DMS153 (cell line): ENCODE data around the gene S100A5.

ENCODE experiments used
- DNase-seq: peaks from one replicate; lab custom pipeline; 2025; lab: John Stamatoyannopoulos, UW

The S100A5 gene

DNA sequence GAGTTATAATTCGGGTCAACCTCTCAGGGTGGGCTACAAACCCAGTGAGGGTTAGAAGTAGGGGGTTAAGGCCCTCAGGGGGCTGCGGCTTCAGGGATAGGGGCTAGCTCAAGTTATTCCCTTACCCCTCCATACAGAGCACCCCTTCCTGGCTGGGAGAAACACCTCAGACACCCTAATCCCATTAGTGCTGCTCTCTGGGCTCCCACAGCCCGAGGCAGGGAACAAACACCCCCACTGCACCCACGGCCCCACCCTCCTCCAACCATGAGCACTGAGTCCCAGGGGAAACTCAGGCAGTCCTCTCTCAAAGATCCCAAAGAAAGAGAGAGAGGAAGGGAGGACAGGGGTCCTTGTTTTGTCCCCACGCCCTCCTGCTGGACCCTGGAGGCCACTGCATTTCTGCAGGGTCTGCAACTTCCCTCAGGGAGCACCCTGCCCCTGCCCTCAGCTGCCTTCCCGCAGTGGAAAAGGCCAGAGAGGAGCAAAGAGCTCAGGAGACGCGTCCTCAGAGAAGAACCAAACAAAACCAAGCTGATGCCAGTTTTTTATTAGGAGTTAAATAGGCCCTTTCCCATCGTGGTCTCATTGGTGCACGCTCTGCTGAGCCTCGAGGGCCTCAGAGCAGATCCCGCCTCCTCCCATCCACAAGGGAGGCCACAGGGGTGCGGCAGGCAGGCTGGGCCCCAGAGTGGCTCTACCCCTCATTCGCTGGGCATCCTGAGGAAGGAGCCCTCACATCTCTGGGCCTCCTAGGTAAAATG is 6.2 kb upstream of the S100A5 start:
- no peak for DNase-seq

DNA sequence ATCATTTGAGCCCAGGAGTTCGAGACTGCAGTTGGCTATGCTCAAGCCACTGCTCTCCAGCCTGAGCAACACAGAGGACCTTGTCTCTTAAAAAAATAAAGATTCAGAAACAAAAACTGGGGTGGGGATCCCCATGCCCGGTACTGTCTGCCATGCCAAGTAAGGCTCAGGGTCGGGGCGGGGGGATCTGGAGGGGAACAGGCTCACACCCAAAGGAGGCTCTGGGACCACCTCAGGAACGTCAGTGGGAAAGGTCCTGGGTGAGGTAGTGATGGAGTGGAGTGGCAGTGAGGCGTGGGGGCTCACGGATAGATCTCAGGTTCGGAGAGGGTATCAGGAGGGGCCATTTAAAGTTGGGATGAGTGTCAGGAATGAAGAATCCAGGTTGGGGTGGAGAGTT is 5.6 kb upstream of the S100A5 start:
- DNase-seq, result no peak

DNA sequence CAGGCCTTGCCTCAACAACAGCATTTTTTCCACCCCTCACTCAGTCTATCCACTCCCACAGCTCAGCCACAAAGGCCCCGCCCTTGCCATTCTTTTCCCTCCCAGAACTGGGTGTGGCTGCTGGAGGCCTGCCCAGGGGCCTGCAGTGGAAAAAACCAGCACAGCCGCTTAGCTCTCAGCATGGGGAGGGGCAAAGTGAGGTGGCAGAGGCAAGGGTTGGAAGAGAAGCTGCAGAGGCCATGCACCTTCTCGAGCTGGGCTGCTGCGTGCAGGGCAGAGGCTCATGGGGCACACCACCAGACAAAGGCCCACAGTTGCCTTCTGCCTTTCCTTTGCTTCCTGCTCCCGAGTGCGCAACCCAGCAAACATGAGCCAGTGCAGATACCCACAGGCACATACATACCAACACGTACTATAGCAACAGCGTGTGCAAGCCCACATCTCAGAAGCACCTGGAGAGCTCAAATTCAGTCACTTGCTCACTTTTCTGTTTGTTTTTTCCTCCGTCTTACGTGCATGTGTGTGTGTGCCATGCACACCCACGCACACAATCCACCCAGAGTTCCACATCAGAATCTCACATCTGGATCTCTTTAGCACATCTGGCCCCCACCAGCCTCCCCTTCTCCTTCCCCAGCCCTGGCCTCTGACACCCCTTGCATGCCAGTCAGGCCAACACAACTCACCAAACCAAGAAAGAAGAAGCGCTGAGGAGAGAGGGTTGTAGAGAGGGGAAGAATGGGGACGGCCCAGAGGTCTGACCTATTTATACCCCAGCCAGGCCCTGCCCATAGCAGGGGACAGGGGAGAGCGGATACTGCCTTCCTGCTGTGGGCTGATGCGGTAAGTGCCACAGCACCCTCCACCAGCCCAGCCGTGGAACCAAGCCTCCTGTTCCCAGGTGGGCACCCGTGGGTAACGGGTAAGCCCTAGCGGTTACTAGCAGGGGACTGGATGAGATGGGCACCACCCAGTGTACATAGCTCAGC is 4.6 kb upstream of the S100A5 start, which contains the start of gene S100A4:
Gene S100A4 (minus strand): TSS at position 740 of the 989 bp plus-strand sequence. CDS start 1,012 bp downstream, outside the sequence.
- DNase-seq, result peak; percentile 97

DNA sequence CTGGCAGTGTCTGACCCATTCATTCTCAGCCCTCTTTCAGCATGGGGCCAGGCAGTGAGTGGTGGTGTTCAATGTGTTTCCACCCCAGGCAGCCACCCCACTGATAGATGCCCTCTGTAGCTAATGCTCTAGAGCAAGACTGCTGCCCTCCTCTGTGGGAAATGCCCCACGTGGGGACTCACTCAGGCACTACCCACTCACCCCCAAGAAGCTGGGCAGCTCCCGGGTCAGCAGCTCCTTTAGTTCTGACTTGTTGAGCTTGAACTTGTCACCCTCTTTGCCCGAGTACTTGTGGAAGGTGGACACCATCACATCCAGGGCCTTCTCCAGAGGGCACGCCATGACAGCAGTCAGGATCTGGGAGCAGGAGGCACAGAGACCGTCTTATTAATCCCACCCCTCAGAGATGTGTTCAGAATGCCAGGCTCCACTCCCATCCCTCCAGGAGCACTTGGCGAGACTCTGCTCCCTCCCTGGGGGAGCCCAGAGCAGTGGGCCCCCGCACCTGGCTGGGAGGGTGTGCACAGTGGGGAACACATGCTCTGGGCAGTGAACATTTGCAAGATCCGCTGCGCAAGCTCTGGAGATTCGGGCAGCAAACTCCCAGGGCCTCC is 3.8 kb upstream of the S100A5 start:
- no peak for DNase-seq

DNA sequence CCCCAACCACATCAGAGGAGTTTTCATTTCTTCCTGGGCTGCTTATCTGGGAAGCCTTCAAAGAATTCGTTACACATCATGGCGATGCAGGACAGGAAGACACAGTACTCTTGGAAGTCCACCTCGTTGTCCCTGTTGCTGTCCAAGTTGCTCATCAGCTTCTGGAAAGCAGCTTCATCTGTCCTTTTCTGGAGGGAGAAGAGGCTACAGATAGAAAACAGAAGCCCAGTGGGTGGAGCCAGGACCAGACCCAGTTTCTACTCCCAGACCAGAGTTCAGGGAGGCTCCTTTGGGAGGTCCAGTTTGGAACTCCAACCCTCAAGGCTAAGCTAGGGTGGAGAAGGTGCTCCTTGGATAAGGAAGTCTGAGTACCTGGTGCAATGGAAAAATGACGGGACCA is 3.0 kb upstream of the S100A5 start:
- no peak for DNase-seq

DNA sequence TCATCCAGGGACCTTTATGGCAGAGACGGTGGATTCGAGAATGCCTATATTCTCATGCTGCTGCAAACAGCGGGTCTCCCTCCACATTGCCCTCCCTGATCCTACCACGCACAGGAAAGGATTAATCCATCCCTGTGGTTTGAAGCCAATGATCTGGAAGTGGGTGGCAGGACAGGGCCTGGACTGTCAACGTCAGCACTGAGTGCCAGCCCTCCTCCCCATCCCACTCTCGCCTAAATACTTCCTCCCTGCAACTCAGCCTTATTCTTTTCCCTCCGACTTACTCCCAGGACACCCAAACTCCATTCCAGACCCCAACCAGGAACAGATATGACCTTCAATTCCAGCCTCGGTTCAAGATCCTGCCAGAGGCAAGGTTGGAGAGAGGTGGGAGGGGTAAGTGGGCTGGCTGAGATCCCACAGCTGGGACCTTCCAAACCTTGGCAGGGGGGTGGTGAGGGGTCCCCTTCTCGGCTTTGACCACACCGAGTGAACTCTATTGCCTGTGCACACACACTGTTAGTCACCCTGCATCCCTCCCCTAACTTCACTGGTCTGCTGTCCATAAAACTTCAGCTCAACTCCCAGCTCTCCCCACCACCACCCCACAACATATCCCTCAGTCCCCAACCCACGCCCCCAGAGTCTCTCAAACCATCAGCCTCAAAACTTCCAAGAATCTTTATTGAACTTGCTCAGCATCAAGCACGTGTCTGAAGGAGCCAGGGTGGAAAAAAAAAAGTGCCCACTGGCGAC is 2.4 kb upstream of the S100A5 start:
- no peak for DNase-seq

DNA sequence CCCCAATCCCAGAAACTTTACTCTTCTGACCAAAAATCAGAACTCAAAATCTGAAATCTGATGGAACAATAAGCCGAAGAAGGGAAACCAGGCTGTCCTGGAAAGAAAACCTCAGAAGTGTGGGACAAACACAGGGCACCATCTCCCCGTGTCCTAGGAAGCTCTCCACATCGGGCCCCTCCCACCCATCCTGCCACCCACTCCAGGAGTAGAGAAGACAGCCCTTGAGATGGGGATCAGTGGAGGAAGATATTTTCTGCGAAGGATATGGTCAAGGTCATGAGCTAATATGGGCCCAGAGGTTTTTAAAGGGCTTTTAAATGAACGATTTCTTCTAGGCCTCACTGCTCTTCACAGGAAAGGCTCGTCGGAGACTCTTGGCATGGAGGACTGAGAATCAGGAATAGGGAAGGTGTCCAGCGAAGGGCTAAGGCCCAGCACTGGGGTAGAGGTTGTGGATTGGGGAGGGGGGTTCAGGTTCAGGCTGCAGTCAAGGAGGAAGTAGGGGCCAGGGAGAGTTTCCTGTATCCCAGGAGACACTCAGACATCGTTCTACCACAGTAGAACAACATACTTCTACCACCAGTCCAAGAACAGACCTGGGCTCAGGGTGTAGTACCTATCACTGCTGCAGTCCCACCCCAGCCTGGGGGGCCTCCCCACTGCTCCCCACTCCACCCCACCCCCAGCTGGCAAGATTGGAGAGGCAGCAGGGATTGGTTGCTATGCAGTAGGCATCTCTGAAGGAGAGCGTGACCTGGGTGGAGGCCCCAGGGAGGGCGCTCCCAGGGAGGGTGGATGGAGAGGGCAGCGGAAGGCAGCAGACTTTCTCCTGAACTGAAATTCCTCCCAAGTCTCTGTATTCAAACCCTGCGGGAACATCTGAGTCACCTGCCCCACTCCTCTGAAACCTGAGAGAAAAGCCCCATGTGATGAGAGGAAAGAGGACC is 1.2 kb upstream of the S100A5 start:
- DNase-seq, result no peak

DNA sequence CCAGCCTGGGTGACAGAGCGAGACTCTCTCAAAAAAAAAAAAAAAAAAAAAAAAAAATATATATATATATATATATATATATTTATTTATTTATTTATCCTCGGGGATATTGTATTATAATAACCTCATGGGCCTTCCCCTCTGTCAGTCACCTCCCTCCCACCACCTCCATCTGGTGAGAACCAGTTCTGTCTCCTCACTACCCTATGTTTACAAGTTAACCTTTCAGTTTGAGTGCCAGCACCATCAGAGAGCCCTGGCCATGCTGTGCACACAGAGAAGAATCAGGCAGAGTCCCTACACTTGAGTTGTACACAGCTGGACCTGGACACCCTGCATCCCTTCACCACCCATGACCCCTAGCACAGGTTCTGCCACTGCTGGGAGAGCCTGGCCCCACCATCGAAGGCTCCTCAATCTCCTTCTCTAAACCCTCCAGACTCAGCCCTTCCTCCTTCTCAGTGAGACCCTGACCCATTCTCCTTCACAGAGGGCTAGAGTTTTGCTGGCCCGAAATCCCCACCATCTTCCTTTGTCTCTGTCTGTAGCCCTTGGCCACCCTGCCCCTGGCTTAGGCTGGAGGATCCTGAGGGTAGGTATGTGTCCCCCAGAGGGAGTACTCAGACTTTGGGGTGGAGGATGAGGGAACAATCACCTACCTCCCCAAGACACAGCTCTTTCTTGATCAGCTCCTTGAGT is 1.2 kb downstream of the S100A5 start:
- DNase-seq, result peak; percentile 16

DNA sequence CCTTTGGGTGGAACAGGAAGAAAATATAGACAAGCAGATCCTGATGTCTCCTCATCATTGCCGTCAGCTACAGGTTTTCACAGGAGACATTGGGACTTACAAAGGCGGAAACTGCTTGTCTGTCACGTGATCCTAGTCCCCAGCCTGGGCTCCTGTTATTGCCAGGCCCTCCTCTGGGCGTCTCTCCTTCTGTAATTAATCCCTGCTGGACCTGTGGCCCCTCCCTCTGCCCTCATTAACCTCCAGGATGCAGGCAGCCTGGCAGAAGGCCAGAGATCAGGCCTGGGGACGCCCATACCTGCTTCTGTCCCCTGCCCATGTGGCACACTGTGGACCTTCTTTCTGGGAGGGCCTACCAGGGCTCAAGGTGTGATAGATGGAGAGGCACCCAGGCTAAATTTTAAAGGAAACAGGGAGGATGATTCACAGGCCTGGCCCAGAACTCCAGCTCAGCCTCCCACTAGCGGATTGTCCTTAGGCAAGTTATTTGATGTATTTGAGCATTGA is 2.4 kb downstream of the S100A5 start:
- peak; percentile 29 for DNase-seq

DNA sequence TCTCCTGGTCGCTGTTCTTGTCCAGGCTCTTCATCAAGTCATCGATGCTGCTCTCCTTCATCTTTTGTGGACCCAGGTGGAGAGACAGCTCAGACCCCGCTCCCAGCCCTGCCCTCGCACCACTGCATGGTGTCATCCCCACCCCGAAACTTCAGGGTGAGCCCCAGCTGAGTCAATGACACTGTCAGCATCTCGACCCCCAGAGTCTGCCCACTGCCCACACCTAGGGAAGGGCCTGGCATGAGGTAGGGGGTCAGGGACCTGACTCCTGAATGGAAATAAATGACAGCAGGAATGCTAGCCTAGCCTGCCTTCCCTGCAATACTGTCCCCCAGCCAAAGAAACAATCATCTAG is 3.4 kb downstream of the S100A5 start:
- no peak for DNase-seq

DNA sequence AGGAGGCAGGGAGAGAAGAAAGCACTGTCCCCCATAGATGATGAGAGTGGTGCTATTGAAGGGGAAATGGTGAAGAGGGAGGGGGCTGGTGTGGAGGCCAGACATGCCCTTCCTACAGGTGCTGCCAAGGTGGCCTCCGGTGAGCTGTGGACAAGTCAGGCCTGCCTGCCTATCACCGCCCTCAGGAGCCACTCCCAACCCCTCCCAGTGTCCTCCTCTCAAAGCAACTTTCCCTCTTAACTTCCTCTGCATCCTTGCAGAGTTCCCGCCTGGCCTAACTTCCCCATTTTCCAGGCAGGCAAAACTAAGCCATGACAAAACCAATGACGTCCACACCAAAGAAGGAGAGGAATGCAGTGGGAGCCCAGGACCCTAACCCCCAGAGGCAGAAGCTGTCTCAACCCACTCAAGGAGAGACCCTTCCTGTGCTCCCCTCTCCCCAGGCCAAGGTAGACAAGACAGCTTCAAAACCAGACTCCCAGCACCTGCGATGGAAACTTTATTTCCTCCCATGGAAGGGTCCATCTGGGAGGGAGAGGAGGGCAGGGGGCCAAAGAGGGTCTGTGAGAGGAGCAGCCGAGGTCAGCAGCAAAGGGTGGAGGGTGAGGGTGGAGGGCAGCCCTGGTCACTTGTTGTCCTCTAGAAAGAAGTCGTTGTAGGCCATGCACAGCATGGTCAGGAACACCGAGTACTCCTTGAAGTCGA is 3.9 kb downstream of the S100A5 start:
- DNase-seq, result no peak

DNA sequence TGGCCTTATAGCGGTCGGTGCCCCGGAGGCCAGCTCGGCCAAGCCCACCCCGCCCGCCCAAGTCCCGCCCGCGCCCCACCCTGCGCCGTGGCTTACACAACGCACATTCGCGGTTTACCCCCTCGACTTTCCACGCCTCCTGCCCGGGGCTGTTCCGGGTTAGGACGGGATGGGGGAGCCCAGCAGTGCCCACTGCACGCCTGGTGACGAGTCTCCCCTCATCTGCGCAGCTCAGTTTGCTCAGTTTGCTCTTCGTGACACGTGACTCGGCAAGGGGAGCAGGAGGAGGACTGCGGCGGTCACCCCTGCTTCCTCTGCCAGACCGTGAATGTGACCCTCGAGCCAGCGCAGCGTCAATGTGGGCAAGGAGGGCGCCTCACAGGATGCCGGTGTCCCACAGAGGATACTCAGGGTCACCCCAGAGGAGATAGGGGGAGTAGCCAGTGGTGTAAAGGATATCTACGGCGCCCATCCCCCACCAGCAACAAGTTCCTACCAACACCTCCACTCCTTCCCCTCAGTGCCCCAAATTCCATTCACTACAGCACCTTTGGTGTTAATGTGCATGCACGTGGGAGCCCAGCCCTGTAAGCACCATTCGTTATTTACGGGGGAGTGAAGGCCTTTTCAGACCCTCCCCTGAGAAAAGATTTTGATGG is 4.6 kb downstream of the S100A5 start:
- peak; percentile 64 for DNase-seq

DNA sequence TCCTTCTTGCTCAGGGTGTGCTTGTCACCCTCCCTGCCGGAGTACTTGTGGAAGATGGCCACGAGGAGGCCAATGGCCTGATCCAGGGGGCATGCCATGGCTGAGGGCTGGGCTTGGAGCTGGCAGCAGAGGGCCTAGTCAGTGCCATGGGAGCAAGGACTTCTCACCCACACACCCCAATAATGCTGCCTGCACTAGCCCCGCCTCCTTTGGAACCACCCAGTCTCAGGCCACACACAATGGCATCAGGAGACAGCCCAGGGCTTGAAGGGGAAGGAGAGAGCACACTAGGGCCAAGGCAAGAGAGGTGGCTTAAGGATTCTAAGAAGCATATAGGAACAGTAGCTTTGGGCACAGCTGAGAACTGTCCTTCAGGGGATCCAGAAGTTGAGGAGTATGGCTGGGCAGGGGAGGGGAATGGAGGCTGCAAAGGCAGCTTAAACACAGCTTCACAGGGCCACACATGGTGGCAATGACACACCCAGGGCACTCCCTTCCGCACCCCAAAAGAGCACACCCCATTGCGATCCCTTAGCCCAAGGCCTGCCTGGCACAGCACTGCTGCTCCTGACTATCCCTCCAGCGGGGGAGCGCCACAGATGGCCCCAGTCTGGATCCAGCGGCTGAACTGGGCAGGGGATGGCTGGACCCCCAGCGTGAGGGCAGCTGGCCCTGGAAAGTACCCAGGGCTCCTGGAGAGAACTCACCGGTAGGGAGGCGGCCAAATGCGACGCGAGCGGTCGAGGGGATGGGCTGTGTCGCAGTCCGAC is 5.3 kb downstream of the S100A5 start, which contains the start of gene S100A6:
Gene S100A6 (minus strand): TSS at position 750 of the 770 bp plus-strand sequence. CDS start 652 bp downstream, at position 98.
- no peak for DNase-seq

DNA sequence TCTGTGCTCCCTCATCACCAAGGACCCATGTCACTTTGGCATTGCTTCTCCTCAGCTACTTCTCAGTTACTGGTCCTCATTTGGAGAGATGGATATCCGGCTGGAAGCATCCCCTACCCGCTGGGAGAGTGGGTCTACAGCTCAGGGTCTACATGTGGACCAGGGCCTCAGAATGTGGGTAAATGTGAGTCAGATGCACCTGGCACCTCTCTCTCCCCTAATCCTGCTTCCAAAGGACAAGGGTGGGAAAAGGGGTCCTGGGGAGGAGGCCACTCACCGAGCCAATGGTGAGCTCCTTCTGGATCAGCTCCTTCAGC is 5.9 kb downstream of the S100A5 start:
- DNase-seq, result no peak

DNA sequence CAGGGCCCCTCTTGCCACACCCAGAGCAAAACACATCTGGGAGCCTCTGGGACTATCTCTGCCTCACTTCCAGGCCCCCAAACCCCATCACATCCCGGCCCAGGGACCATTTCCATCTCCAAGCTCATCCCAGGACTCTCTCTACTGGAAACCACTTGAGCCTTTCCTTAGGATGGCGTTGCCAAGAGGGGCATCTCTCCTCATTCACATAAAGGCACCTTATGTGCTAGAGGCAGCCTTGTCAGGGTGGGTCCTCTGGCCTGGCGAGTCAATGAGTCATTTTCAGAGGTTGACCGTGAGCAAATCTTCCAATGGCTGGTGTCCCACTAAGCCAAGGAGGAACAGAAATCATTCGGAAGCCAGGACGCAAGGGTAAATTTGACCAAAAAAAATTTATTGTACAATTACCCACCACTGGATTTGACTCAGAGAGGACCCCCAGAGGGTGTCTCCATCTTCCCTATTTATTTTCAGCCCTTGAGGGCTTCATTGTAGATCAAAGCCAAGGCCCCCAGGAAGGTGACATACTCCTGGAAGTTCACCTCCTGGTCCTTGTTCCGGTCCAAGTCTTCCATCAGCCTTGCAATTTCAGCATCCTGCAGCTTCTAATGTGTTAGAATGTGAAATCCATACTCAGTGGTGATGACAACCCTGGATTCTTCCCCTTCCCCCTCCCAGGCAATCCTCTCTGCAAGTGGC is 6.4 kb downstream of the S100A5 start:
- no peak for DNase-seq

DNA sequence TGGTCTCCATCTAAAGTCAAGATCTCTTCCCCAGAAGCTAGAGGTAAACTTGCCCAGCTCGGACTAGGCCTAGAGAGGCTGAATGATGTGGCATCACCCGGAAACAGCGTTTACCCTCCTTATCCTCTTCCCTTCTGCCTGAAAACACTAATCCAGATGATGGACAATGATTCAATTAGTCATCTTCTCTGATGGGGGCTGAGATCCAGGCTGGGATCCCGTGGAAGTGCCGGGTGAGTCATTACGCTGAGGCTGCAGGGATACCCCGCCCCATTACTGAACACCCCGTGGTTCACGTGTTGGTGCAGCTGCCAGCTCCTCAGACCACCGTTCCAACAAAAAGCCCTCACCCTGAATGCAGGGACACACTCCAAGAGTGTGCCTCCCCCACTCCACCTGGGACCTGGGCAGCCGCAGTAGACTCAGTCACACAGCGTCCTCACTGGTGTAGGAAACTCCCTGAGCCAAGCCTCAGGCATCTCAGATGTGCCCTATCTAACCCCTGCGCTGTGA is 7.0 kb downstream of the S100A5 start:
- DNase-seq, result peak; percentile 40
